KMS-11 (cell line): ENCODE results near the gene RPP21.

Experiments used
- H2AFZ ChIP-seq: fragments of 200-600 bp; sonication (generic); 2 replicates; pipeline ENCODE4 v1.6.1; 2016; ENCODE audit warnings: antibody characterized with exemption, mixed run types, low read depth
- H3K27ac ChIP-seq: fragments of 200-600 bp; sonication (generic); 2 replicates; pipeline ENCODE4 v1.6.1; 2016; ENCODE audit warnings: mild to moderate bottlenecking, mixed run types
- H3K27me3 ChIP-seq: fragments of 200-600 bp; sonication (generic); 2 replicates; pipeline ENCODE4 v1.6.1; 2017; ENCODE audit warnings: mild to moderate bottlenecking, low read depth, mixed run types, moderate library complexity; ENCODE audit not compliant: insufficient read depth
- H3K36me3 ChIP-seq: fragments of 200-600 bp; sonication (generic); 2 replicates; pipeline ENCODE4 v1.6.1; 2017; ENCODE audit warnings: mild to moderate bottlenecking, mixed run types; ENCODE audit not compliant: insufficient read depth
- H3K4me1 ChIP-seq: fragments of 200-600 bp; sonication (generic); 2 replicates; pipeline ENCODE4 v1.6.1; 2016; ENCODE audit warnings: mild to moderate bottlenecking, low read depth, mixed run types; ENCODE audit not compliant: poor library complexity, severe bottlenecking
- H3K4me2 ChIP-seq: fragments of 200-600 bp; sonication (generic); 2 replicates; pipeline ENCODE4 v1.7.0; 2016; ENCODE audit warnings: mild to moderate bottlenecking, mixed run types
- H3K4me3 ChIP-seq: fragments of 200-600 bp; sonication (generic); IDR thresholded peaks from 2 replicates; pipeline ENCODE4 v1.6.1; 2017; ENCODE audit warnings: low read depth, low read length, mixed read lengths; ENCODE audit not compliant: insufficient read depth
- H3K79me2 ChIP-seq: fragments of 200-600 bp; sonication (generic); 2 replicates; pipeline ENCODE4 v1.6.1; 2016; ENCODE audit warnings: low read depth, mixed run types; ENCODE audit not compliant: insufficient read depth
- H3K9ac ChIP-seq: fragments of 200-600 bp; sonication (generic); 2 replicates; pipeline ENCODE4 v1.6.1; 2016; ENCODE audit warnings: mild to moderate bottlenecking, mixed run types
- H4K20me1 ChIP-seq: fragments of 200-600 bp; sonication (generic); 2 replicates; pipeline ENCODE4 v1.6.1; 2016; ENCODE audit warnings: mild to moderate bottlenecking, mixed run types; ENCODE audit not compliant: insufficient read depth
- TF ChIP-seq, protein P1 (sequence below): fragments of 200-600 bp; sonication (generic); conservative IDR thresholded peaks from 2 replicates; pipeline ENCODE4 v1.6.1; 2017; ENCODE audit warnings: low read depth, mild to moderate bottlenecking, antibody characterized with exemption, low read length, moderate library complexity, mixed read lengths

The RPP21 gene

DNA sequence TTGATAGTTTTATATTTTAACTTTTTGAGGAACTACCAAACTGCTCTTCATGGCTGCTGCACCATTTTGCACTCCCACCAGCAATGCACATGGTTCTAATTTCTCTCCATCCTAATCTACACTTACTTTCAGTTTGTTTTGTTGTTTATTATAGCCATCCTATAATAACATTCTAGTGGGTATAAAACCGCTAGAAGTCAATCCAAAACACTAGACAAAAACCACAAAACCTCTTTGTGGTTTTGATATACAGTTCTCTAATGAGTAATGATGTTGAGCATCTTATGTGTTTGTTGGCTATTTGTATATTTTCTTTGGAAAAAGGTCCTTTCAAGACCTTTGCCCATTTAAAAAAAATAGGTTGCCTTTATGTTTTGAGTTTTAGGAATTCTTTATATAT is 5.6 kb downstream of the RPP21 start:
- Histone ChIP-seq H3K27ac (no peak overlapping the region), H2AFZ (no peak overlapping the region), H3K4me3 (no peak overlapping the region), H4K20me1 (no peaks in the 10 kb centered on the region), H3K4me1 (peaks cover 10% of the 10 kb centered on the region), H3K27me3 (no peaks in the 10 kb centered on the region), H3K79me2 (no peaks in the 10 kb centered on the region), H3K36me3 (no peaks in the 10 kb centered on the region), H3K4me2 (no peak overlapping the region), H3K9ac (no peak overlapping the region)
- TF ChIP-seq, protein P1, sequence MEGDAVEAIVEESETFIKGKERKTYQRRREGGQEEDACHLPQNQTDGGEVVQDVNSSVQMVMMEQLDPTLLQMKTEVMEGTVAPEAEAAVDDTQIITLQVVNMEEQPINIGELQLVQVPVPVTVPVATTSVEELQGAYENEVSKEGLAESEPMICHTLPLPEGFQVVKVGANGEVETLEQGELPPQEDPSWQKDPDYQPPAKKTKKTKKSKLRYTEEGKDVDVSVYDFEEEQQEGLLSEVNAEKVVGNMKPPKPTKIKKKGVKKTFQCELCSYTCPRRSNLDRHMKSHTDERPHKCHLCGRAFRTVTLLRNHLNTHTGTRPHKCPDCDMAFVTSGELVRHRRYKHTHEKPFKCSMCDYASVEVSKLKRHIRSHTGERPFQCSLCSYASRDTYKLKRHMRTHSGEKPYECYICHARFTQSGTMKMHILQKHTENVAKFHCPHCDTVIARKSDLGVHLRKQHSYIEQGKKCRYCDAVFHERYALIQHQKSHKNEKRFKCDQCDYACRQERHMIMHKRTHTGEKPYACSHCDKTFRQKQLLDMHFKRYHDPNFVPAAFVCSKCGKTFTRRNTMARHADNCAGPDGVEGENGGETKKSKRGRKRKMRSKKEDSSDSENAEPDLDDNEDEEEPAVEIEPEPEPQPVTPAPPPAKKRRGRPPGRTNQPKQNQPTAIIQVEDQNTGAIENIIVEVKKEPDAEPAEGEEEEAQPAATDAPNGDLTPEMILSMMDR: no peak

DNA sequence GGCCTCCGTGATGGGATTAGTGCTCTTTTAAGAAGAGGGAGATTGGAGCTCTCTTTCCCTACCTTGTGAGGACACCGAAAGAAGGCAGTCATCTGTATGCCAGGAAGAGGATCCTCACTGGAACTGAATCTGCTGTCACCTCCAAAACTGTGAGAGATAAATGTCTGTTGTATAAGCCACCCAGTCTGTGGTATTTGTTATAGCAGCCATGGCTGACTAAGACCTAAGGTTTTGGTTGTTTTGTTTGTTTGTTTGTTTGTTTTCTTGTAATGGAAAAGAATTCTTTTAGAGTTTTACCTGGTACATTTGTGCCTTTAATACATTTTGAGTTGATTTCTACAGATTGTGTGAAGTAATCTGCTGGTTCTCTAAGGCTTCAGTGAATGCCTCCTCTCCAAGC is 7.6 kb downstream of the RPP21 start:
- Histone ChIP-seq H3K79me2 (no peaks in the 10 kb centered on the region), H3K4me2 (no peak overlapping the region)

DNA sequence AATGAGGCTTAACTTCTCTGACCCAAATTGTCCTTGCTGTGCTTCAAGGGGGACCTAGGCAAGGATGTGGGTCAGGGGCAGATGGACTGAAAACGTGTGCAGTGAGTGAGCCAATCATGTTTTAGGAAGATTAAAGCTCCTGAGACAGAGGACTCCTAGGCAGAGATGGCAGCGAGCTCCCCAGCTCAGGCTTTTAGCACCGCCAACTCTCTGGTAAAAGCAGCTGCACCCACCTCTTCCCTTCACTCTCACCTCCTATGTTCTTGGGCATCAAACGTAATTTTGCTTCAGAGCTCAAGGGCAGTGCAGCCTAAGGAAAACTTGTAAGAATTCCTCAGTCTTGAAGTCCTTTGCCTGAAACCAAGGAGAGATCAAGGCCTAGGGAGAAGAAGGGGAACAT is 10.3 kb downstream of the RPP21 start:
- H2AFZ ChIP-seq: no peak overlapping the region

More for the DNA sequence above, 7.6 kb downstream of the RPP21 start:
- Histone ChIP-seq H3K9ac (no peak overlapping the region), H3K4me1 (peaks cover 19% of the 10 kb centered on the region), H3K36me3 (no peaks in the 10 kb centered on the region), H3K4me3 (no peak overlapping the region), H2AFZ (no peak overlapping the region), H4K20me1 (no peaks in the 10 kb centered on the region), H3K27ac (no peak overlapping the region), H3K27me3 (no peaks in the 10 kb centered on the region)
- TF ChIP-seq, protein P1: no peak

DNA sequence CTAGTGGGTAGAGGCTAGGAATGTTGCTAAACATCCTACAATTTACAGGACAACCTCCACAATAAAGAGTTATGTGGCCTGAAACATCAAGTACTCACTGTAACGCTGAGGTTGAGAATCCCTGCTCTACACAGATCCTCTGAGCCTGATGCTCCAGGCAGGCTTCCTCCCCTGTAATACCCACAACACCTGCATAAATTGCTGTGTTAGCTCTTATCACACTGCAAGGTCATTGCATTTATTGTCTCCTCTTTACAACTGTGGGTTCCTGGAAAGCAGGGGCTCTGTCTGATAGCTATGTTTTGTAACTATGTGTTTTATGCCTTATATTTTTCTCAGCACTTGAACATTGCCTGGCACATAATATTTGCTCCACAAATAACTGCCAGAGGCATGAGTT is 11.6 kb downstream of the RPP21 start:
- no peak overlapping the region for H3K9ac ChIP-seq
- H3K4me3 ChIP-seq: no peak overlapping the region
- TF ChIP-seq, protein P1: no peak
- no peak overlapping the region for H2AFZ ChIP-seq
- no peaks in the 10 kb centered on the region for H3K36me3 ChIP-seq
- no peaks in the 10 kb centered on the region for H3K27me3 ChIP-seq
- no peaks in the 10 kb centered on the region for H4K20me1 ChIP-seq
- H3K4me2 ChIP-seq: peak overlapping the region; percentile 43; the same call in 1 of the 2 replicates
- H3K79me2 ChIP-seq: no peaks in the 10 kb centered on the region
- peaks cover 26% of the 10 kb centered on the region for H3K4me1 ChIP-seq
- peak overlapping the region; percentile 29; the same call in 1 of the 2 replicates for H3K27ac ChIP-seq

More for the DNA sequence above, 10.3 kb downstream of the RPP21 start:
- H3K4me3 ChIP-seq: no peak overlapping the region
- no peaks in the 10 kb centered on the region for H3K79me2 ChIP-seq
- H3K27ac ChIP-seq: no peak overlapping the region
- peaks cover 31% of the 10 kb centered on the region for H3K4me1 ChIP-seq
- H3K9ac ChIP-seq: no peak overlapping the region
- no peak overlapping the region for H3K4me2 ChIP-seq
- no peaks in the 10 kb centered on the region for H4K20me1 ChIP-seq
- TF ChIP-seq, protein P1: no peak
- H3K36me3 ChIP-seq: no peaks in the 10 kb centered on the region
- no peaks in the 10 kb centered on the region for H3K27me3 ChIP-seq
